HL-60 (cell line): ENCODE measurements around the gene MLLT10.

Experiments
- DNase-seq, 2 experiments: peaks; one replicate each; pipeline ENCODE4 v3.0.0-alpha.2; 2010 to 2020; ENCODE audit warnings: low read depth in 1 of 2, low spot score in 1 of 2
- H3K27ac ChIP-seq: fragments of 250-450 bp; sonication (Bioruptor Pico); replicated peaks from 2 replicates; pipeline ENCODE4 v1.5.1; 2020; ENCODE audit warnings: mild to moderate bottlenecking, moderate library complexity
- H3K27me3 ChIP-seq: fragments of 250-450 bp; sonication (Bioruptor Pico); 2 replicates; pipeline ENCODE4 v1.5.1; 2021; ENCODE audit warnings: mild to moderate bottlenecking, moderate library complexity; ENCODE audit not compliant: insufficient read depth, poor library complexity, severe bottlenecking
- H3K4me3 ChIP-seq: replicated peaks from 2 replicates; pipeline ENCODE4 v1.5.1; 2011; ENCODE audit warnings: mild to moderate bottlenecking, control low read depth, low read length; ENCODE audit not compliant: insufficient read depth
- CTCF ChIP-seq: IDR thresholded peaks from one replicate; pipeline ENCODE4 v1.5.1; 2011; ENCODE audit warnings: low read length, control low read depth, inconsistent platforms; ENCODE audit not compliant: insufficient read depth
- GABPA ChIP-seq: IDR thresholded peaks from 2 replicates; pipeline ENCODE4 v1.6.1; 2012; ENCODE audit warnings: low read depth
- POLR2AphosphoS5 ChIP-seq: IDR thresholded peaks from 2 replicates; pipeline ENCODE4 v1.6.1; 2012; ENCODE audit warnings: low read depth
- REST ChIP-seq: IDR thresholded peaks from 2 replicates; pipeline ENCODE4 v1.6.1; 2012; ENCODE audit warnings: low read depth; ENCODE audit not compliant: insufficient replicate concordance
- SPI1 ChIP-seq: IDR thresholded peaks from 2 replicates; pipeline ENCODE4 v1.6.1; 2012; ENCODE audit warnings: low read depth, mild to moderate bottlenecking, borderline replicate concordance

MLLT10 gene

GRCh38 chr10:21513405-21513788 is 20.6 kb upstream of the MLLT10 start:
- no peak for TF ChIP-seq SPI1
- no peak for TF ChIP-seq CTCF
- TF ChIP-seq POLR2AphosphoS5 = no peak
- no peak for TF ChIP-seq REST
- TF ChIP-seq GABPA = no peak
- Histone ChIP-seq H3K27me3 (peaks cover 6% of the 10 kb centered on the region), H3K4me3 (no peak overlapping the region), H3K27ac (no peak overlapping the region)
- no peak for DNase-seq

GRCh38 chr10:21514129-21514817 is 19.8 kb upstream of the MLLT10 start:
- no peak overlapping the region for H3K4me3 ChIP-seq
- TF ChIP-seq CTCF (no peak), REST (no peak), GABPA (no peak), SPI1 (no peak), POLR2AphosphoS5 (no peak)

GRCh38 chr10:21514818-21515351 is 19.1 kb upstream of the MLLT10 start:
- Histone ChIP-seq H3K4me3 (no peak overlapping the region), H3K27me3 (peaks cover 9% of the 10 kb centered on the region), H3K27ac (no peak overlapping the region)
- no peak for TF ChIP-seq CTCF
- no peak for TF ChIP-seq GABPA
- no peak for DNase-seq

More at GRCh38 chr10:21514129-21514817, 19.8 kb upstream of the MLLT10 start:
- Histone ChIP-seq H3K27ac (no peak overlapping the region), H3K27me3 (peaks cover 8% of the 10 kb centered on the region)
- no peak for DNase-seq
